ENCODE measurements around the gene EXOG.

GRCh38 chr3:38555149-38555840 is 59.2 kb downstream of the EXOG start:
- TF ChIP-seq, protein P1, sequence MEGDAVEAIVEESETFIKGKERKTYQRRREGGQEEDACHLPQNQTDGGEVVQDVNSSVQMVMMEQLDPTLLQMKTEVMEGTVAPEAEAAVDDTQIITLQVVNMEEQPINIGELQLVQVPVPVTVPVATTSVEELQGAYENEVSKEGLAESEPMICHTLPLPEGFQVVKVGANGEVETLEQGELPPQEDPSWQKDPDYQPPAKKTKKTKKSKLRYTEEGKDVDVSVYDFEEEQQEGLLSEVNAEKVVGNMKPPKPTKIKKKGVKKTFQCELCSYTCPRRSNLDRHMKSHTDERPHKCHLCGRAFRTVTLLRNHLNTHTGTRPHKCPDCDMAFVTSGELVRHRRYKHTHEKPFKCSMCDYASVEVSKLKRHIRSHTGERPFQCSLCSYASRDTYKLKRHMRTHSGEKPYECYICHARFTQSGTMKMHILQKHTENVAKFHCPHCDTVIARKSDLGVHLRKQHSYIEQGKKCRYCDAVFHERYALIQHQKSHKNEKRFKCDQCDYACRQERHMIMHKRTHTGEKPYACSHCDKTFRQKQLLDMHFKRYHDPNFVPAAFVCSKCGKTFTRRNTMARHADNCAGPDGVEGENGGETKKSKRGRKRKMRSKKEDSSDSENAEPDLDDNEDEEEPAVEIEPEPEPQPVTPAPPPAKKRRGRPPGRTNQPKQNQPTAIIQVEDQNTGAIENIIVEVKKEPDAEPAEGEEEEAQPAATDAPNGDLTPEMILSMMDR (IDR thresholded peaks at IDR 0.05; ENCODE audit: low read length) = no peak
- no peak for TF ChIP-seq EZH2 (optimal IDR thresholded peaks at IDR 0.05; ENCODE audit: low read depth, low read length)
- TF ChIP-seq EZH2phosphoT487 (IDR thresholded peaks at IDR 0.05; ENCODE audit: low read length) = no peak

All from MM.1S (cell line).